ENCODE results near the gene BMP8B. TPM values are rescaled to one million over a fixed set of nuclear protein-coding genes. Genes with fewer than 3 reads are reported as not detected.
"Not testable (repeated sequence)": the region's sequence is repeated elsewhere in the genome, so short reads cannot be mapped to it uniquely, and the experiment has no call there.

The BMP8B gene
- total RNA-seq, 1 donor from 2014 or later: 0.18 TPM

- peaks cover 76% of the 10 kb centered on the region for H3K27me3 Mint-ChIP-seq (ENCODE audit: low read depth)
- no peaks in the 10 kb centered on the region for H3K36me3 Mint-ChIP-seq
- H3K4me1 Mint-ChIP-seq: peaks cover 3% of the 10 kb centered on the region
- TF ChIP-seq CTCF (IDR thresholded peaks at IDR 0.05; ENCODE audit: unreplicated experiment): no peak
- H3K27ac Mint-ChIP-seq: no peak overlapping the region
- DNase-seq (ENCODE audit: low spot score in 2 of 2, unreplicated experiment in 2 of 2): no peak
- H3K4me3 Mint-ChIP-seq: no peak overlapping the region
- H3K9me3 Mint-ChIP-seq: no peaks in the 10 kb centered on the region
Measured at GRCh38 chr1:39788426-39788757, 273 bp downstream of the BMP8B start.

GRCh38 chr1:39787964-39788363, 701 bp downstream of the BMP8B start:
- peak overlapping the region; percentile 24 for H3K4me3 Mint-ChIP-seq
- H3K4me1 Mint-ChIP-seq; H3K9me3 Mint-ChIP-seq; H3K36me3 Mint-ChIP-seq; H3K27ac Mint-ChIP-seq; DNase-seq (ENCODE audit: low spot score in 2 of 2, unreplicated experiment in 2 of 2): not testable (repeated sequence)
- peaks cover 76% of the 10 kb centered on the region for H3K27me3 Mint-ChIP-seq (ENCODE audit: low read depth)

GRCh38 chr1:39787468-39787867, 1.2 kb downstream of the BMP8B start:
- Mint-ChIP-seq H3K36me3 (no peaks in the 10 kb centered on the region), H3K9me3 (no peaks in the 10 kb centered on the region), H3K4me3 (peak overlapping the region; percentile 43), H3K4me1 (peaks cover 3% of the 10 kb centered on the region), H3K27ac (no peak overlapping the region), H3K27me3 (ENCODE audit: low read depth) (peaks cover 76% of the 10 kb centered on the region)
- DNase-seq (ENCODE audit: low spot score in 2 of 2, unreplicated experiment in 2 of 2): no peak
- no peak for TF ChIP-seq CTCF (IDR thresholded peaks at IDR 0.05; ENCODE audit: unreplicated experiment)

- DNase-seq (ENCODE audit: low spot score in 2 of 2, unreplicated experiment in 2 of 2); H3K4me1 Mint-ChIP-seq; H3K27ac Mint-ChIP-seq; H3K36me3 Mint-ChIP-seq; H3K9me3 Mint-ChIP-seq: not testable (repeated sequence)
- H3K27me3 Mint-ChIP-seq (ENCODE audit: low read depth): peaks cover 71% of the 10 kb centered on the region
- H3K4me3 Mint-ChIP-seq: peak overlapping the region; percentile 43
Measured at GRCh38 chr1:39787108-39787375, 1.6 kb downstream of the BMP8B start.

GRCh38 chr1:39786303-39787107, 2.2 kb downstream of the BMP8B start:
- H3K9me3 Mint-ChIP-seq; DNase-seq (ENCODE audit: low spot score in 2 of 2, unreplicated experiment in 2 of 2); H3K27ac Mint-ChIP-seq; H3K4me3 Mint-ChIP-seq; H3K36me3 Mint-ChIP-seq; H3K4me1 Mint-ChIP-seq: not testable (repeated sequence)
- H3K27me3 Mint-ChIP-seq (ENCODE audit: low read depth): peaks cover 69% of the 10 kb centered on the region

GRCh38 chr1:39782685-39783084, 6.0 kb downstream of the BMP8B start:
- H3K4me3 Mint-ChIP-seq; H3K36me3 Mint-ChIP-seq; H3K27ac Mint-ChIP-seq; DNase-seq (ENCODE audit: low spot score in 2 of 2, unreplicated experiment in 2 of 2); H3K9me3 Mint-ChIP-seq; H3K4me1 Mint-ChIP-seq: not testable (repeated sequence)
- peaks cover 64% of the 10 kb centered on the region for H3K27me3 Mint-ChIP-seq (ENCODE audit: low read depth)

GRCh38 chr1:39782103-39782502, 6.6 kb downstream of the BMP8B start:
- H3K4me1 Mint-ChIP-seq: peaks cover 4% of the 10 kb centered on the region
- no peaks in the 10 kb centered on the region for H3K9me3 Mint-ChIP-seq
- no peak overlapping the region for H3K27ac Mint-ChIP-seq
- no peak overlapping the region for H3K4me3 Mint-ChIP-seq
- H3K27me3 Mint-ChIP-seq (ENCODE audit: low read depth): peaks cover 58% of the 10 kb centered on the region
- DNase-seq (ENCODE audit: low spot score in 2 of 2, unreplicated experiment in 2 of 2): no peak
- no peaks in the 10 kb centered on the region for H3K36me3 Mint-ChIP-seq
- no peak for TF ChIP-seq CTCF (IDR thresholded peaks at IDR 0.05; ENCODE audit: unreplicated experiment)

- Mint-ChIP-seq H3K4me3 (no peak overlapping the region), H3K27ac (no peak overlapping the region), H3K36me3 (no peaks in the 10 kb centered on the region), H3K9me3 (no peaks in the 10 kb centered on the region), H3K27me3 (ENCODE audit: low read depth) (peaks cover 51% of the 10 kb centered on the region), H3K4me1 (peaks cover 10% of the 10 kb centered on the region)
- DNase-seq (ENCODE audit: low spot score in 2 of 2, unreplicated experiment in 2 of 2): no peak
- no peak for TF ChIP-seq CTCF (IDR thresholded peaks at IDR 0.05; ENCODE audit: unreplicated experiment)
Measured at GRCh38 chr1:39781349-39781715, 7.3 kb downstream of the BMP8B start.

Measured in mesothelial cell of epicardium (in vitro differentiated cells).